Muscle of arm (tissue), 12 donors: ENCODE data around the gene VMO1. TPM values are rescaled to one million over a fixed set of nuclear protein-coding genes. Genes with fewer than 3 reads are reported as not detected.

ENCODE experiments used
- DNase-seq: peaks from one replicate; pipeline ENCODE4 v3.0.0-alpha.2; 2013
- polyA plus RNA-seq, 12 donors: library from polyadenylated mRNA; unstranded; fragments of 120-200 nt; gene quantifications; one replicate each; pipeline ENCODE4 v1.2.1, GENCODE V29; 2013; ENCODE audit not compliant: insufficient read length in 12 of 12

The VMO1 gene
- polyA plus RNA-seq, 12 donors = 0.86 to 10.1 (median 5.1) TPM; not detected in 2

- no peak for DNase-seq
Observed at GRCh38 chr17:4802228-4802627, 16.1 kb upstream of the VMO1 start, which contains the start of gene C17orf114. Gene C17orf114, minus strand, starts transcription at chr17:4802328.

- no peak for DNase-seq
Observed at GRCh38 chr17:4800462-4801196, 14.5 kb upstream of the VMO1 start.

- no peak for DNase-seq
Observed at GRCh38 chr17:4796552-4796920, 10.4 kb upstream of the VMO1 start.

GRCh38 chr17:4795168-4795567 lies 9.0 kb upstream of the VMO1 start:
- no peak for DNase-seq

GRCh38 chr17:4790705-4791088 lies 4.5 kb upstream of the VMO1 start:
- DNase-seq = no peak

GRCh38 chr17:4789951-4790704 lies 4.0 kb upstream of the VMO1 start:
- peak; percentile 91 for DNase-seq

GRCh38 chr17:4789701-4789950 lies 3.5 kb upstream of the VMO1 start:
- DNase-seq = no peak

- DNase-seq = no peak
Observed at GRCh38 chr17:4788807-4789700, 2.9 kb upstream of the VMO1 start, which contains the start of gene GLTPD2. Gene GLTPD2, plus strand, starts transcription at chr17:4788964. Its CDS starts 48 bp downstream, at chr17:4789012.

- DNase-seq = no peak
Observed at GRCh38 chr17:4788159-4788806, 2.1 kb upstream of the VMO1 start.

GRCh38 chr17:4786516-4786915 lies 352 bp upstream of the VMO1 start:
- DNase-seq = no peak

GRCh38 chr17:4785311-4786105 lies 656 bp downstream of the VMO1 start:
- no peak for DNase-seq

GRCh38 chr17:4782652-4783051 lies 3.5 kb downstream of the VMO1 start:
- DNase-seq = no peak

- DNase-seq = no peak
Observed at GRCh38 chr17:4780325-4780955, 5.7 kb downstream of the VMO1 start.

- no peak for DNase-seq
Observed at GRCh38 chr17:4777969-4778760, 8.0 kb downstream of the VMO1 start.

GRCh38 chr17:4772235-4772613 lies 13.9 kb downstream of the VMO1 start:
- DNase-seq = no peak

- no peak for DNase-seq
Observed at GRCh38 chr17:4771519-4772234, 14.5 kb downstream of the VMO1 start, which contains the start of gene TM4SF5. Gene TM4SF5, plus strand, starts transcription at chr17:4771886. Its CDS starts 37 bp downstream, at chr17:4771923.

- no peak for DNase-seq
Observed at GRCh38 chr17:4769628-4770027, 16.5 kb downstream of the VMO1 start.

- DNase-seq = no peak
Observed at GRCh38 chr17:4768298-4768697, 17.9 kb downstream of the VMO1 start.

- DNase-seq = no peak
Observed at GRCh38 chr17:4766723-4767122, 19.4 kb downstream of the VMO1 start.
